IPS-18a (cell line): Measurements from ENCODE around the gene FRG1.
"Not testable (repeated sequence)": the region's sequence is repeated elsewhere in the genome, so short reads cannot be mapped to it uniquely, and the experiment has no call there.

Source experiments
- H3K27ac ChIP-seq: one replicate; pipeline ENCODE4 v1.5.1; 2013; ENCODE audit warnings: low read length
- H3K27me3 ChIP-seq: one replicate; pipeline ENCODE4 v1.6.1; 2013; ENCODE audit warnings: mild to moderate bottlenecking, low read length; ENCODE audit not compliant: control insufficient read depth, insufficient read depth
- H3K36me3 ChIP-seq: one replicate; pipeline ENCODE4 v1.6.1; 2013; ENCODE audit warnings: low read depth, low read length; ENCODE audit not compliant: control insufficient read depth
- H3K4me1 ChIP-seq: one replicate; pipeline ENCODE4 v1.6.1; 2013; ENCODE audit warnings: low read depth, low read length; ENCODE audit not compliant: control insufficient read depth
- H3K4me3 ChIP-seq: one replicate; pipeline ENCODE4 v1.5.1; 2013; ENCODE audit warnings: low read length
- H3K9ac ChIP-seq: one replicate; pipeline ENCODE4 v1.6.1; 2013; ENCODE audit warnings: mild to moderate bottlenecking, low read length, moderate library complexity
- H3K9me3 ChIP-seq: one replicate; pipeline ENCODE4 v1.6.1; 2013; ENCODE audit warnings: low read depth, low read length; ENCODE audit not compliant: control insufficient read depth

Gene FRG1

DNA sequence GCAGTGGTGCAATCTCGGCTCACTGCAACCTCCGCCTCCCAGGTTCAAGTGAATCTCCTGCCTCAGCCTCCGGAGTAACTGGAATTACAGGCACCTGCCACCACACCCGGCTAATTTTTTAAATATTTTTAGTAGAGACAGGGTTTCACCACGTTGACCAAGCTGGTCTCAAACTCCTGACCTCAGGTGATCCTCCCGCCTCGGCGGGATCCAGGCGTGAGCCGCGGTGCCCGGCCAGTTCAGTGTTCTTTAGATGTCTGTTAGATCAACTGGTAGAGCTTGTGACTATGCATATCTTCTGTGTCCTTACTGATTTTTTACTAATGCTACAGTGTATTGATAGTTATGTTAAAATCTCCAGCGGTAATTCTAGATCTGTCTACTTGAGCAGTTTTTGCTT, 6.2 kb downstream of the FRG1 start:
- not testable (repeated sequence) for H3K4me3 ChIP-seq, H3K27me3 ChIP-seq, H3K36me3 ChIP-seq, H3K27ac ChIP-seq, H3K9me3 ChIP-seq, H3K4me1 ChIP-seq, H3K9ac ChIP-seq

DNA sequence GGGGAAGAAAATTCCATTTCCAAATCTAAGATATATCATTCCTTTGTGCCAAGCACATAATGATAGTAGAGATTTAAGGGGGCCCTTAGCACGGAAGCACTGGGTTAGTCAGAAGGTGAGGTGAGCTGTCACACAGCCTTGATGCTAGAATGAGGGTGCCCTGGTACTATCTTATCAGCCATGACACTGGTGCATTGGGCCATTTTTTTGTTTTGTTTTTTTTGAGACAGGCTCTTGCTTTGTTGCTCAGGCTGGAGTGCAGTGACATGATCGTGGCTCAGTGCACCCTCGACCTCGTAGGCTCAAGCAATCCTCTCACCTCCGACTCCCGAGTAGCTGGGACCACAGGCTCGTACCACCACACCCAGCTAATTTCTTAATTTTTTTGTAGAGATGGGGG, 7.8 kb downstream of the FRG1 start:
- H3K36me3 ChIP-seq, H3K27me3 ChIP-seq, H3K4me3 ChIP-seq: not testable (repeated sequence)

DNA sequence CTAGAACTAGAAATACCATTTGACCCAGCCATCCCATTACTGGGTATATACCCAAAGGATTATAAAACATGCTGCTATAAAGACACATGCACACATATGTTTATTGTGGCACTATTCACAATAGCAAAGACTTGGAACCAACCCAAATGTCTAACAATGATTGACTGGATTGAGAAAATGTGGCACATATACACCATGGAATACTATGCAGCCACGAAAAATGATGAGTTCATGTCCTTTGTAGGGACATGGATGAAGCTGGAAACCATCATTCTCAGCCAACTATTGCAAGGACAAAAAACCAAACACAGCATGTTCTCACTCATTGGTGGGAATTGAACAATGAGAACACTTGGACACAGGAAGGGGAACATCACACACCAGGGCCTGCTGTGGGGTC, 28.6 kb downstream of the FRG1 start:
- not testable (repeated sequence) for H3K4me3 ChIP-seq, H3K9me3 ChIP-seq, H3K9ac ChIP-seq, H3K27me3 ChIP-seq, H3K36me3 ChIP-seq, H3K4me1 ChIP-seq, H3K27ac ChIP-seq

More for the DNA sequence above, 7.8 kb downstream of the FRG1 start:
- H3K9ac ChIP-seq, H3K4me1 ChIP-seq, H3K27ac ChIP-seq, H3K9me3 ChIP-seq: not testable (repeated sequence)

DNA sequence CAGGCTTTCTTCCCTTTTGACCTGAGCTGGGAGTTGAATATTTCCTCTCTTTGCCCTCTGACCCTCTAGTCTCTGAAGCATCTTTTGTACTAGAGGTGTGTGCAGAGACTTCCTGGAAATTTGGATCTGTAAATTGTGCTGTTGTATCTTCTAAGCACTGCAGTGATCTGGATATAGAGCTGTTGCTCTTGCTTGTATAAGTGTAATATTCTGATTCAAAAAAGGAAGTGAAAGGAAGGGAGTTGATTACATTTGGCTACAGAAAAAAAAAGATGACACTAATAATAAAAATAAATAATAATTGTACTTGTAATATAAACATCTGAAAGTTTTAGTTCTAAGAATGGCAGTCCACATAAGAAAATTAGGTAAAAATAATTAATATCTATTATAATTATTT, 33.0 kb downstream of the FRG1 start:
- H3K36me3 ChIP-seq: no peaks in the 10 kb centered on the region
- no peak overlapping the region for H3K4me3 ChIP-seq

DNA sequence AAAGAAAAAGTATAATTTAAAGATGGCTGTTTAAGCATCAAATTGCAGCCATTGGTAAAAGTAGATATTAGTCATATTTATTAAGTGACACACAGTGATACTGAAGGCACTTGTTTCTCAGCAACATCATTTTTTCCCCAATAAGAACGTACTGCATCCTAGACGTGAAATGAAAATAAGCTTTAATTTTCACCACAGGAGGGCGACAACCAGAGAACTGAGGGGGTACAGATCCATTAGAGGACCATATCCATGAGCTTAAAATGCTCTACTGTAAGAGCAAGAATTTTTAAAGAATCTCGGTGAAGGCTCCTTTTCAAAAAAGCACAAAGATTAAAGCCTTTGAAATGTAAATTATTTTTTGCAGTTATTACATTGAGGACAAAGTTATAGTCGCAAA, 33.4 kb downstream of the FRG1 start:
- Histone ChIP-seq H3K36me3 (no peaks in the 10 kb centered on the region), H3K9ac (no peak overlapping the region), H3K9me3 (no peaks in the 10 kb centered on the region), H3K4me1 (no peaks in the 10 kb centered on the region), H3K27ac (no peak overlapping the region), H3K27me3 (no peaks in the 10 kb centered on the region), H3K4me3 (no peak overlapping the region)

More for the DNA sequence above, 33.0 kb downstream of the FRG1 start:
- Histone ChIP-seq H3K27ac (no peak overlapping the region), H3K27me3 (no peaks in the 10 kb centered on the region), H3K4me1 (no peaks in the 10 kb centered on the region), H3K9me3 (no peaks in the 10 kb centered on the region), H3K9ac (no peak overlapping the region)

DNA sequence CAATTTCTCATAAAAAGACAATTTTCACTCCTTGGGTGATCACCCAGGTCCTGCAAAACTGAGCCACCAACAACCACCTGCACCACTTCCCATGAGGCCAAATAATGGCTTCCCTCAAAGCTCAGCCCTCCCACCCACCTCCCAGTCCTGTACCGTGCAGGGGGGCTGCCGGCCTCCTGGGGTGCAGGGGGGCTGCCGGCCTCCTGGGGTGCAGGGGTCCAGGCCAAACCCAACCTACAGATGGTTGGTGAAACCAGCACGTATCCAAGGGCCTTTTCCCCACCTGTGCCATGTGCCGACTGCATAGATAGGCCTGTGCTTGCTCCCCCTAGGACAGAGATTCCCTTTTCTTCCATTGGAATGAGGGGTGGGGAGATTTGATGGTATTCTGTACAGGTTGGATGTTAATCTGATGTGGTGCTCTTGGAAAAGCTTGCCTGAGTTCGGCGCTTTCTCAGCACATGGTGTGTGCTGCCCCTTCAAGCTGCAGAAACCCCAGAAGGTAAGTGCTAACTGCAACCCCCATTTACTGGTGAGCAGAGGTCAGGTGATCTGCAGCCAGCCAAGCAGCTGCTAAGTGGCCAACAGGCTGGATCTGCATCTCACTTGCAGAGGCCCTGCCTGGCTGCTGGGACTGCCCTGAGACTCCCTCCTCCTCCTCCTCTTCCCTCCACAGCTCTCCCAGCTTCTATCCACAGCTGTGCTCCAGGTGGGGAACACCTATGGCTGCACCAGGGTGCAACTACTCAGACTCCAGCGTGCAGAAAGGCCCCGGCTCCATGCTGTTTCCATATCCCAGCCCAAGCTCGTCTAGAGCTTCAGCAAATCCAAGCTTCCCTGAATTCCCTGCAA, 38.8 kb downstream of the FRG1 start:
- Histone ChIP-seq H3K4me3 (no peak overlapping the region), H3K9me3 (no peaks in the 10 kb centered on the region), H3K27ac (no peak overlapping the region), H3K36me3 (no peaks in the 10 kb centered on the region), H3K27me3 (no peaks in the 10 kb centered on the region), H3K4me1 (no peaks in the 10 kb centered on the region), H3K9ac (no peak overlapping the region)

DNA sequence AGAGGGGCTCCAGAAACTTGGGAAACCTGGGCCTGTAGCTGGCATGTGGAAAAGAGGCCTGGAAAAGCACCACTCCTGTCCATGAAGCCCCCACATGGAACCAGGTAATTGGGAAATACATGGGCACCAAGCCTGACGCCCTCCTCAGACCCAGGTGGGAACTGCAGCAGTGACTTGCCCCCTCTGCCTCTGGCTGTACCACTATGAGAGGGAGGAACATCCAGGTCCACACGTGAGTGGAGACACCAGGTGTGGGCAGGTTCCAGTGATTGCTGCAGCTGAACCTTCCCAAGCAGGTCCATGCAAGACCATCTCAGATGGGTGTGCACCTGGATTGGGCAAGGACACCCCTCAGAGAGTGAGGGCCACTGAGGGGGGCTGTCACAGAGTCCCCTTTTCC, 39.6 kb downstream of the FRG1 start:
- not testable (repeated sequence) for H3K4me3 ChIP-seq, H3K9ac ChIP-seq, H3K4me1 ChIP-seq, H3K9me3 ChIP-seq, H3K36me3 ChIP-seq, H3K27me3 ChIP-seq, H3K27ac ChIP-seq

DNA sequence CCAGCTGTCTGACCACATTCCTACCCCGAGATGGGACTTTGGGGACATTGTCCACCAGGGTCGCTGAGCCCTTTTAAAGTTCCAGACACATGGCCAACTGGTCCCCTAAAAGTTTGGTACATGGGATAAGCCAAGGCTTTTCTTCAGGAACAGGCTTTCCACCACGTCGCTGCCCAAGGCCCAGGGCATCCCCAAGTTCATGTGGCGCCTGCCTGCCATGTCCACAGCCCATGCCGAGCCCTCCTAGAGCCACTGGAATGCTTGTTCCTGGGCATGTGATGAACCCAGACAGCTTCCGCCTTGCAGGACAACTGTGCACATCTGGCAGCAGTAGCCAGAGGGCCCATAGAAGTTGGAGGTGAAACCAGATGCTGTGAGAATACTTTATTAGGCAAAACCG, 41.3 kb downstream of the FRG1 start:
- Histone ChIP-seq H3K9me3 (no peaks in the 10 kb centered on the region), H3K9ac (no peak overlapping the region), H3K4me1 (no peaks in the 10 kb centered on the region), H3K27me3 (no peaks in the 10 kb centered on the region), H3K4me3 (no peak overlapping the region), H3K27ac (no peak overlapping the region), H3K36me3 (no peaks in the 10 kb centered on the region)

DNA sequence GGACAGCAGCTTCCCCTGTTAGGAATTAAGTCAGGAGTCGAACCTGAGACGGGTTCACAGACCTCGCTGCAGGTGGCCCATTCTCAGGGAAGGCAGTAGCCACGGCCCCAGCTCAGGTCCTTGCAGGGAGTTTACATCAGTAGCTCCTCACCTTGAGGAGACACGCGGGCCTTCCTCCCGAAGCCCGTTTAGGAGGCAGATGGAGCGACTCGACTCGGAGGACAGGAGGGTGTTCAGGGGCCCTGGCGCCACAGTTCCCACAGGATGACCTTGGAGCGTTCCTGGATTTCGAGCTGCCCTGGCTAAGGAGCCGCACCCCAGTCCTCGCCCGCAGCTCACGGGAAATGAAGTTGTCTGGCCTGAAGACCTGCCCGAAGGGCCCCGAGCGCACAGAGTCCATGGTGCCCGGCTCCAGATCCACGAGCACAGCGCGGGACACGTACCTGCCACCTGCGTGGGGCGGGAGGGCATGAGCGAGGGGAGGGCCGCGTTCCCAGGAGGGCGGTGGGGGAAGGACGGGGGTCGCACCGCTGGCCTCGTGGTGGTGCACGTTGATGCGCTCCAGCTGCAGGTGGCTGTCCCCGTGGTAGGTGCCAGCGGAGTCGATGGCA, 43.3 kb downstream of the FRG1 start:
- H3K9me3 ChIP-seq, H3K9ac ChIP-seq, H3K4me1 ChIP-seq, H3K36me3 ChIP-seq, H3K27ac ChIP-seq, H3K27me3 ChIP-seq, H3K4me3 ChIP-seq: not testable (repeated sequence)

DNA sequence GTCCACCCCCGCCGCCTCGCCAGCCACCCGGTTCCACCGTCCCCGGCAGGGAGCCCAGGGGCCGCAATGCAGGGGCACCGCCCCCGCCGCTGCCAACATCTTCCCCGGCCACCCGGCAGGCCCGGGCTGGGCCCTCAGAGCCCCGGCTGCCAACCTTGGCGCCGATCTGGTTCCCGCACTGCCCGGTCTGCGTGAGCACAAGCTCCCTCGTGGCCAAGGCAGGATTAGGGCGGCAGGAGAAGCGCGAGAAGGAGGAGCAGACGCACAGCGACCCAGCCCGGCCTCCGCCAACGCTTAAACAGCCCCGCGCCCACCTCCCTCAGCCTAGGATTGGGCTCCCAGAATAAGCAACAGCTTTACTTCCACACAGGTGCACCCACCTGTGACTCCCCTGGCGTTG, 44.0 kb downstream of the FRG1 start:
- not testable (repeated sequence) for H3K4me3 ChIP-seq, H3K36me3 ChIP-seq

DNA sequence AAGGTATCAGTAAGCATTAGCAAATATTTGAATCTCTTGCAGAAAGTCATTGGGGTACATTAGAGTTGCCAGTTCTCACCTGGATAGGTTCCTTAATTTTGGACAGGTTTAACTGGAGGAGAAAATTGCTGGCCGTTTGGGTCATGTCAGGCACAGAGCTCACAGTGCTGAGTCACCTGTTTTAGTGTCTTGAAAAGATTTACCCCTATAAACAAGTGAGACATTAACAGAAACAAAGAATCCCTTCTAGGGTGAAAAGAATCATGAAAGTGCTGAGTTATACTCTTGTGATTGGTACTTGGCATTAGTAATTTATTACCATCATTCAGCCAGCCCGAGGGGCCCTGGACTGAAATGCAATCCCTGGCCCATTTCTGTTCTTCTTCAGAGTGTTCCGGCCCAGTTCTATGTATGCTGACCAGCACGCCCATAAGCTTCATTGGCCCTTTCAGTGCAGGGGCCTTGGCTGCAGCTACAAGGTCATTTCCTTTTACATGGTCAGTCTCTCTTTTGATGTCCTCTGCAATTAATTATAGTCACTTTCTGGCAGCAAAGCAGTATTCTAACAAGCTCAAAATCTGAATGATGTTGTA, 45.1 kb downstream of the FRG1 start:
- H3K9ac ChIP-seq, H3K4me1 ChIP-seq, H3K36me3 ChIP-seq, H3K9me3 ChIP-seq, H3K4me3 ChIP-seq, H3K27ac ChIP-seq, H3K27me3 ChIP-seq: not testable (repeated sequence)

More for the DNA sequence above, 44.0 kb downstream of the FRG1 start:
- H3K9me3 ChIP-seq, H3K27ac ChIP-seq, H3K9ac ChIP-seq, H3K27me3 ChIP-seq, H3K4me1 ChIP-seq: not testable (repeated sequence)
